Measurements from ENCODE around the gene UBAC2.

GRCh38 chr13:99425485-99426341 is 225.1 kb downstream of the UBAC2 start:
- TF ChIP-seq CTCF (conservative IDR thresholded peaks at IDR 0.05), result no peak
- no peak for TF ChIP-seq EZH2 (IDR thresholded peaks at IDR 0.05; ENCODE audit: low read depth)

Data from PC-9 (cell line).